B cell (primary cell): ENCODE measurements around the gene STAT4. TPM values are rescaled to one million over a fixed set of nuclear protein-coding genes. Genes with fewer than 3 reads are reported as not detected.

Experiments used
- ATAC-seq: fragments of 200-7000 bp; cut with Tn5 transposase; one replicate; pipeline ENCODE4 v1.10.0; 2021; ENCODE audit warnings: low read depth, mild to moderate bottlenecking, moderate number of reproducible peaks, moderate library complexity
- CTCF ChIA-PET: fragments of 350-600 bp; sonication (Branson Sonifier 250); formaldehyde crosslinking; loops from one replicate; lab custom pipeline; 2021; ENCODE audit warnings: antibody characterized with exemption, inconsistent platforms; lab: Charles Lee
- POLR2A ChIA-PET: fragments of 350-600 bp; sonication (Branson Sonifier 250); formaldehyde crosslinking; loops from one replicate; lab custom pipeline; 2021; ENCODE audit warnings: antibody characterized with exemption; lab: Charles Lee
- DNase-seq: peaks from one replicate; pipeline ENCODE4 v3.0.0; 2013
- H2AFZ ChIP-seq: 2 replicates; pipeline ENCODE4 v1.6.1; 2012; ENCODE audit warnings: mild to moderate bottlenecking, low read depth, low read length; ENCODE audit not compliant: insufficient read depth, poor library complexity, severe bottlenecking
- H3K27ac ChIP-seq, 2 donors: 1 replicate in 1 of 2; 2 replicates in 1 of 2; pipeline ENCODE4 v1.5.1; 2012 to 2013; ENCODE audit warnings: low read length in 2 of 2, mild to moderate bottlenecking in 2 of 2, moderate library complexity in 1 of 2
- H3K27me3 ChIP-seq, 4 experiments: fragments of 200-600 bp in 1 of 4; sonication (generic) in 1 of 4; replicated peaks in 1 of 4; 1 replicate in 2 of 4; 2 replicates in 2 of 4; pipeline versions ENCODE4 v1.6.1 to v1.7.0; 2013 to 2016; ENCODE audit warnings: low read length in 3 of 4, mild to moderate bottlenecking in 2 of 4, mixed read lengths in 1 of 4, moderate library complexity in 1 of 4; ENCODE audit not compliant: insufficient read depth in 4 of 4, control insufficient read depth in 3 of 4; ENCODE audit errors: control extremely low read depth in 1 of 4
- H3K36me3 ChIP-seq, 2 experiments: replicated peaks in 1 of 2; 1 replicate in 1 of 2; 2 replicates in 1 of 2; pipeline versions ENCODE4 v1.6.1 to v1.7.1; 2013; ENCODE audit warnings: low read length in 1 of 2; ENCODE audit not compliant: insufficient read depth in 2 of 2, control insufficient read depth in 1 of 2; ENCODE audit errors: control extremely low read depth in 1 of 2, extremely low read depth in 1 of 2
- H3K4me1 ChIP-seq, 2 donors: fragments of 200-600 bp in 1 of 2; sonication (generic) in 1 of 2; 1 replicate in 1 of 2; 2 replicates in 1 of 2; pipeline versions ENCODE4 v1.5.1 to v1.6.1; 2013 to 2017; ENCODE audit warnings: low read length in 2 of 2; ENCODE audit not compliant: control insufficient read depth in 2 of 2, insufficient read depth in 2 of 2
- H3K4me2 ChIP-seq: replicated peaks from 2 replicates; pipeline ENCODE3; 2012; ENCODE audit warnings: mild to moderate bottlenecking, low read depth, low read length; ENCODE audit not compliant: poor library complexity, severe bottlenecking
- H3K4me3 ChIP-seq, 5 experiments: fragments of 200-600 bp in 1 of 5; sonication (generic) in 1 of 5; 1 replicate in 3 of 5; 2 replicates in 2 of 5; pipeline versions ENCODE4 v1.5.1 to v1.7.0; 2011 to 2016; ENCODE audit warnings: low read length in 4 of 5, mild to moderate bottlenecking in 4 of 5, low read depth in 2 of 5, control low read depth in 1 of 5, moderate library complexity in 1 of 5; ENCODE audit not compliant: insufficient read depth in 1 of 5; ENCODE audit errors: control extremely low read depth in 1 of 5, extremely low read depth in 1 of 5
- H3K79me2 ChIP-seq: fragments of 200-600 bp; sonication (generic); one replicate; pipeline ENCODE4 v1.6.0; 2016; ENCODE audit warnings: low read length; ENCODE audit not compliant: control insufficient read depth, insufficient read depth
- H3K9ac ChIP-seq: fragments of 200-600 bp; sonication (generic); 2 replicates; pipeline ENCODE4 v1.6.1; 2017; ENCODE audit warnings: mild to moderate bottlenecking, low read length, moderate library complexity
- H3K9me3 ChIP-seq, 3 donors: one replicate each; pipeline versions ENCODE4 v1.6.1 to v1.7.1; 2013; ENCODE audit warnings: low read length in 2 of 3; ENCODE audit not compliant: control insufficient read depth in 2 of 3, insufficient read depth in 1 of 3; ENCODE audit errors: control extremely low read depth in 1 of 3
- H4K20me1 ChIP-seq: 2 replicates; pipeline ENCODE4 v1.6.0; 2012; ENCODE audit warnings: mild to moderate bottlenecking, low read length; ENCODE audit not compliant: insufficient read depth, control insufficient read depth, poor library complexity, severe bottlenecking
- H3K27ac Mint-ChIP-seq: one replicate; pipeline ENCODE4 v1.8.0; 2021; ENCODE audit warnings: mixed read lengths
- H3K27me3 Mint-ChIP-seq: one replicate; pipeline ENCODE4 v1.8.0; 2021; ENCODE audit warnings: mixed read lengths
- H3K4me1 Mint-ChIP-seq: one replicate; pipeline ENCODE4 v1.8.0; 2021; ENCODE audit warnings: mixed read lengths
- H3K4me3 Mint-ChIP-seq: one replicate; pipeline ENCODE4 v1.8.0; 2021; ENCODE audit warnings: mixed read lengths
- H3K9me3 Mint-ChIP-seq: one replicate; pipeline ENCODE4 v1.8.0; 2022; ENCODE audit warnings: mixed read lengths; ENCODE audit not compliant: insufficient read depth
- CTCF ChIP-seq: fragments of 200-600 bp; IDR thresholded peaks from one replicate; pipeline ENCODE4 v1.8.0; 2022; ENCODE audit warnings: antibody characterized with exemption, mild to moderate bottlenecking
- EZH2 ChIP-seq: IDR thresholded peaks from 2 replicates; pipeline ENCODE4 v1.6.1; 2012; ENCODE audit warnings: borderline replicate concordance, low read depth, mild to moderate bottlenecking, moderate library complexity, low read length; ENCODE audit not compliant: insufficient read depth, poor library complexity, severe bottlenecking
- WGBS: methylation state at CpG from one replicate; pipeline ENCODE4 v1.1.5; 2013; ENCODE audit warnings: missing lambda C conversion rate; ENCODE audit not compliant: insufficient coverage; 5-methylcytosine and 5-hydroxymethylcytosine counted together
- intact Hi-C: fragments of 100-400 bp; cut with micrococcal nuclease; formaldehyde crosslinking; loops from one replicate; pipeline ENCODE4 v1.10.0; 2022
- polyA plus RNA-seq: library from polyadenylated mRNA; depleted of rRNA; stranded (reverse); fragments of >200 nt; gene quantifications from 2 replicates; pipeline ENCODE4 v1.2.3, GENCODE V29; 2012
- total RNA-seq, 2 donors: library from RNA; stranded (reverse); fragments of 120-200 nt in 1 of 2; gene quantifications; 1 replicate in 1 of 2; 2 replicates in 1 of 2; pipeline versions ENCODE4 v1.2.3 to v1.2.4, GENCODE V29; 2013 to 2022

STAT4 gene
- total and polyA plus RNA-seq, 2 donors (not counting 1 experiment from before 2014, with no cell fraction given), result 2.0 to 62.1 TPM

DNA sequence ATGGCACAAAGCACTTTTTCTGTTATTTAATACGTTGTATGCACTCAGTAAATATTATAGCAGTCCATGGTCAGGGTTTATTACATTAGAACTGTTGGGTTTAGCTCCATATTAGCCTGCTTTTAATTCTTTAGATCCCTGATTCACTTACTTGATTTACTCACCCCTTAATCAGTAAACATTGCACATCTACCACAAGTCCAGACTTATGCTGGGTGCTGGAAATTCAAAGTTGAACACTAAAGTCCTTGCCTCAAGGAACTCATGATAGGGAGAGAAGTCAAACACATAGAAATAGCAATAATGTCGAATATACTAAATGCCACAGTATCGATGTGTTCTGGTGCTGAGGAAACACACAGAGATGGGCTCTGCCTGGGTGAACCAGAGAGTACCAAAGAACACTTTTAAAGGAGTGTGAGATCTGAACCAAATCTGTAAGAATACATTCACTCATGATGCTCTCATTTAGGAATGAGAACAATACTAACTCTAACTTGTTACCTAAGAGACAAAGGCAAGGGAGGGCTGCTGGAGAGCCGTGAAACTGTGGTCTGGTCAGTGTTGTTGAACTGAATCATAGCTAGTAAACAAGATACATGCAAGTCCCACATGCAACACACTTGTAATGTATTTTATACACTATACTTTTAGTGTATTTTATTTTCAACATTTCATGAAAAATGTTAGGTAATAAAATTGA, 4.9 kb downstream of the STAT4 start:
- CTCF ChIA-PET, result interaction anchor here (2.0 kb wide), 1 partner anchor 12 kb away, joined by 4 read pairs; no protein-coding TSS in a partner anchor
- WGBS, result no CpG with 5 or more reads among the region's 4 CpGs
- Mint-ChIP-seq H3K4me3 (no peak overlapping the region), H3K27me3 (peaks cover 12% of the 10 kb centered on the region), H3K9me3 (no peaks in the 10 kb centered on the region), H3K27ac (no peak overlapping the region), H3K4me1 (peaks cover 14% of the 10 kb centered on the region)
- H4K20me1 ChIP-seq, result no peaks in the 10 kb centered on the region
- no peak overlapping the region for H3K4me2 ChIP-seq
- TF ChIP-seq EZH2, result no peak
- no peak for TF ChIP-seq CTCF
- intact Hi-C loops, result no loop called here
- no peaks in the 10 kb centered on the region for H3K9me3 ChIP-seq
- no peak overlapping the region for H3K4me3 ChIP-seq
- H3K27me3 ChIP-seq, result no peaks in the 10 kb centered on the region
- no peak overlapping the region for H3K9ac ChIP-seq
- no peaks in the 10 kb centered on the region for H3K79me2 ChIP-seq
- H3K4me1 ChIP-seq, result peaks cover 0 to 9% of the 10 kb centered on the region in 2 donors
- POLR2A ChIA-PET, result no interaction called here
- H3K27ac ChIP-seq, result no peak overlapping the region
- DNase-seq, result no peak
- H2AFZ ChIP-seq, result no peak overlapping the region
- H3K36me3 ChIP-seq, result no peaks in the 10 kb centered on the region
- no peak for ATAC-seq

GRCh38 chr2:191144217-191144616, 6.6 kb downstream of the STAT4 start:
- ChIA-PET POLR2A (no interaction called here), CTCF (no interaction called here)
- Histone ChIP-seq H3K4me3 (no peak overlapping the region), H3K36me3 (no peaks in the 10 kb centered on the region), H3K27ac (no peak overlapping the region), H3K9me3 (no peaks in the 10 kb centered on the region), H3K4me2 (no peak overlapping the region), H3K9ac (no peak overlapping the region), H3K27me3 (no peaks in the 10 kb centered on the region), H4K20me1 (no peaks in the 10 kb centered on the region), H2AFZ (no peak overlapping the region), H3K4me1 (no peaks in the 10 kb centered on the region), H3K79me2 (no peaks in the 10 kb centered on the region)
- Mint-ChIP-seq H3K27me3 (peaks cover 7% of the 10 kb centered on the region), H3K4me1 (peaks cover 3% of the 10 kb centered on the region), H3K9me3 (peaks cover 5% of the 10 kb centered on the region), H3K4me3 (no peak overlapping the region), H3K27ac (no peak overlapping the region)
- TF ChIP-seq CTCF, result no peak
- no peak for TF ChIP-seq EZH2
- DNase-seq (no peak), ATAC-seq (no peak)
- intact Hi-C loops, result no loop called here
- WGBS, result 95% methylated on average over 2 of the region's 4 CpGs
